ENCODE results near the gene BBS12. TPM values are rescaled to one million over a fixed set of nuclear protein-coding genes. Genes with fewer than 3 reads are reported as not detected.
A peak's percentile ranks its signal among the peaks of the same experiment; 100 is the strongest.

BBS12 gene
- total and polyA plus RNA-seq, 2 donors from 2014 or later = 8.3 to 9.9 TPM

DNA sequence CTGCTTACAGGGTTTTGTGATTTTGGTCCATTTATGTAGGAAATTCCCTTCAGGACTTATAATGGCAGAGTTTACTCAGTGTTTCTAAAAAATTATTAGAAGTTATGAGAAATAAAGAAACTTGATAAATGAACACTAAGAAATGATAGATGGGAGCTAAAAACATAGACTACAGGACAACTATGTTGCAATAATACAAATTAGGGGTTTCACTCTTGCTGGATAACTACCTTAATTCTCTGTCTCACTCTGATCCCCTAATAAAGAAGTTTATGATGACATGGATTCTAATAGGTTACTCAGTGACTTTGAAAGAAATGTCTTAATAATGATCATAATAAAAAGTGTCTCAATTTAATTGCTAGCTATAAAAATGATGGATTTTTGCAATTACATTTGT, 23.3 kb upstream of the BBS12 start:
- FAIRE-seq (no peak), DNase-seq (no peak)
- H3K27ac ChIP-seq (ENCODE audit: low read depth in 2 of 2, low read length in 2 of 2) = no peak overlapping the region
- H3K4me1 ChIP-seq (ENCODE audit: control insufficient read depth in 2 of 3, insufficient read depth in 2 of 3, low read depth in 1 of 3, low read length in 3 of 3) = no peaks in the 10 kb centered on the region
- H3K9me3 ChIP-seq (ENCODE audit: control insufficient read depth in 2 of 3, insufficient read depth in 1 of 3, low read length in 3 of 3) = no peaks in the 10 kb centered on the region
- H3K36me3 ChIP-seq (ENCODE audit: control insufficient read depth in 2 of 3, insufficient read depth in 3 of 3, low read length in 3 of 3) = no peaks in the 10 kb centered on the region
- H3K4me3 ChIP-seq (ENCODE audit: low read length in 3 of 3) = no peak overlapping the region
- intact Hi-C loops (cut with DNase I) = no loop called here
- no peaks in the 10 kb centered on the region for H3K27me3 ChIP-seq (ENCODE audit: control insufficient read depth, insufficient read depth, low read length)
- TF ChIP-seq, protein P1, sequence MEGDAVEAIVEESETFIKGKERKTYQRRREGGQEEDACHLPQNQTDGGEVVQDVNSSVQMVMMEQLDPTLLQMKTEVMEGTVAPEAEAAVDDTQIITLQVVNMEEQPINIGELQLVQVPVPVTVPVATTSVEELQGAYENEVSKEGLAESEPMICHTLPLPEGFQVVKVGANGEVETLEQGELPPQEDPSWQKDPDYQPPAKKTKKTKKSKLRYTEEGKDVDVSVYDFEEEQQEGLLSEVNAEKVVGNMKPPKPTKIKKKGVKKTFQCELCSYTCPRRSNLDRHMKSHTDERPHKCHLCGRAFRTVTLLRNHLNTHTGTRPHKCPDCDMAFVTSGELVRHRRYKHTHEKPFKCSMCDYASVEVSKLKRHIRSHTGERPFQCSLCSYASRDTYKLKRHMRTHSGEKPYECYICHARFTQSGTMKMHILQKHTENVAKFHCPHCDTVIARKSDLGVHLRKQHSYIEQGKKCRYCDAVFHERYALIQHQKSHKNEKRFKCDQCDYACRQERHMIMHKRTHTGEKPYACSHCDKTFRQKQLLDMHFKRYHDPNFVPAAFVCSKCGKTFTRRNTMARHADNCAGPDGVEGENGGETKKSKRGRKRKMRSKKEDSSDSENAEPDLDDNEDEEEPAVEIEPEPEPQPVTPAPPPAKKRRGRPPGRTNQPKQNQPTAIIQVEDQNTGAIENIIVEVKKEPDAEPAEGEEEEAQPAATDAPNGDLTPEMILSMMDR (IDR thresholded peaks at IDR 0.05; ENCODE audit: borderline replicate concordance, extremely low read depth, insufficient read depth) = no peak
- H3K9ac ChIP-seq (ENCODE audit: low read length in 3 of 3) = no peak overlapping the region

DNA sequence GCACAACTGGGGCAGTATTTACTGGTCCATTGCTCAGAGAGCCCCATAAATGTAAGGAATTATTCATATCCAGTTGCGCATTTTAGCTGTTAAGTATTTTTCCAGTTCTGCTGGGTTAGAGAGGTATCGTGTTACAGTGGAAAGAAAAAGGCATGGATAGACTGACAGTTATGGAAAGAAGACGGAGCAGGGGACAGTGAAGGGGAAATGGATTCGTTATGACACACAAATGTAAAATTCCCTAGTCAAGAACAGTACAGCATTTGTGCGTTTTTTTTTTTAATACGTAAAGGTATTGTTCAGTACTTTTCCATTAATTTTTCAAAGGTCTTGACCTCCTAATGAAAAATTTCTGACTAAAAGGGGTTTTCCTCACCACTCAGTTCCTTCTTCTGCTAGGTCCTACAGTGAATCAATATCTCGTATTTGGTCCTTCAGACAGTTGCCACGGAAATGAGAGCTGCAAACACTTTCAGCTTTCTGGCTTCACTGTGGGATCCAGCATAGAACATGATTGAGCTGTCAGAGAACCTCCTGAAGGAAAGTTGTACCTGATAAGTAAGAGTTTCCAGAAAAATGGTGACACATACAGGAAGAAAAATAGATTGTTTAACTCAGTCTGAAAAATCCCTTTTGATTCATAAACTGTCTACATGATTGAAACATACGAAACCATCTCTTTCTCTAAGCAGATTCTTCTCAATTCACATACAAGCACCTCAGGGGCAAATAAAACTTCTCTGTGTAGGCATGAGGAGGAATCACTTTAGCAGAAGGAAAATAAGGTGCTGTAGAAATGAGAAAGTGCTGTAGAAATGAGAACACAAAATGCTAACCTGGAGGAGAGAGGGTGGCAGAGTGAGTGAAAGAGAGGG, 21.8 kb upstream of the BBS12 start:
- intact Hi-C loops (cut with DNase I) = loop anchor here (10.0 kb wide), 1 partner anchor 106 kb away; no protein-coding TSS in a partner anchor
- Histone ChIP-seq H3K27me3 (ENCODE audit: control insufficient read depth, insufficient read depth, low read length) (no peaks in the 10 kb centered on the region), H3K36me3 (ENCODE audit: control insufficient read depth in 2 of 3, insufficient read depth in 3 of 3, low read length in 3 of 3) (no peaks in the 10 kb centered on the region), H3K9me3 (ENCODE audit: control insufficient read depth in 2 of 3, insufficient read depth in 1 of 3, low read length in 3 of 3) (no peaks in the 10 kb centered on the region), H3K27ac (ENCODE audit: low read depth in 2 of 2, low read length in 2 of 2) (no peak overlapping the region), H3K4me3 (ENCODE audit: low read length in 3 of 3) (no peak overlapping the region), H3K4me1 (ENCODE audit: control insufficient read depth in 2 of 3, insufficient read depth in 2 of 3, low read depth in 1 of 3, low read length in 3 of 3) (no peaks in the 10 kb centered on the region), H3K9ac (ENCODE audit: low read length in 3 of 3) (no peak overlapping the region)
- DNase-seq = peak in 1 of 5 donors; percentile 15
- TF ChIP-seq, protein P1 (IDR thresholded peaks at IDR 0.05; ENCODE audit: borderline replicate concordance, extremely low read depth, insufficient read depth) = no peak
- no peak for FAIRE-seq

DNA sequence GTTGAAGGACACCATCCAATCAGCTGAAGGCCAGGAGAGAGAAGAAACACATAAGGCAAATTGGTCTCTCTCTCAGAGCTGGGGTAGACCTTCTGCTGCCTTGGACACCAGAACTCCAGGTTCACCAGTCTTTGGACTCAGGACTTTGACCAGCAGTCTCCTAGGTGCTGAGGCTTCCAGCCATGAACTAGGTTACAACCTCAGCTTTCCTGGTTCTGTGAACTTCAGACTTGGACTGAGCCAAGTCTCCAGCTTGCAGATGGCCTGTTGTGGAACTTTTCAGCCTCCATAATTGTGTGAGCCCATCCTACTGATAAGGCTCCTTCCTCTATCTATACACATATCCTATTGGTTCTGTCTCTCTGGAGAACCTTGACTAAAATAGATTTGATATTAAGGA, 20.6 kb upstream of the BBS12 start:
- DNase-seq (no peak), FAIRE-seq (no peak)
- no peaks in the 10 kb centered on the region for H3K27me3 ChIP-seq (ENCODE audit: control insufficient read depth, insufficient read depth, low read length)
- H3K9ac ChIP-seq (ENCODE audit: low read length in 3 of 3) = no peak overlapping the region
- H3K4me3 ChIP-seq (ENCODE audit: low read length in 3 of 3) = no peak overlapping the region
- H3K36me3 ChIP-seq (ENCODE audit: control insufficient read depth in 2 of 3, insufficient read depth in 3 of 3, low read length in 3 of 3) = no peaks in the 10 kb centered on the region
- no peaks in the 10 kb centered on the region for H3K9me3 ChIP-seq (ENCODE audit: control insufficient read depth in 2 of 3, insufficient read depth in 1 of 3, low read length in 3 of 3)
- H3K27ac ChIP-seq (ENCODE audit: low read depth in 2 of 2, low read length in 2 of 2) = no peak overlapping the region
- intact Hi-C loops (cut with DNase I) = loop anchor here (10.0 kb wide), 1 partner anchor 107 kb away; no protein-coding TSS in a partner anchor
- H3K4me1 ChIP-seq (ENCODE audit: control insufficient read depth in 2 of 3, insufficient read depth in 2 of 3, low read depth in 1 of 3, low read length in 3 of 3) = no peaks in the 10 kb centered on the region
- TF ChIP-seq, protein P1 (IDR thresholded peaks at IDR 0.05; ENCODE audit: borderline replicate concordance, extremely low read depth, insufficient read depth) = no peak

All from kidney (tissue), 14 donors.